Left colon (tissue), 2 donors: Measurements from ENCODE around the gene KCNK17. TPM values are rescaled to one million over a fixed set of nuclear protein-coding genes. Genes with fewer than 3 reads are reported as not detected.

Source experiments
- ATAC-seq: fragments of 200-7000 bp; cut with Tn5 transposase; one replicate; pipeline ENCODE4 v1.9.1; 2020; ENCODE audit warnings: mild to moderate bottlenecking, moderate library complexity
- DNase-seq, 2 donors: peaks; one replicate each; pipeline ENCODE4 v3.0.0-alpha.2; 2020
- intact Hi-C, 2 donors: fragments of 100-400 bp; cut with DNase I in 1 of 2; cut with micrococcal nuclease in 1 of 2; formaldehyde crosslinking; loops; one replicate each; pipeline versions ENCODE4 v1.11.2 to v1.14.0; 2022; cut with DNase I, micrococcal nuclease
- total RNA-seq, 2 donors: library from RNA; stranded (reverse); fragmentation: NEBNext Ultra II Directional; extraction: Animal tissue kit (Norgen Biotek cat#: 25700); gene quantifications; one replicate each; pipeline ENCODE4 v1.2.1, GENCODE V29; 2021
- donor health status: DM: no; HTN: no; CAD: no.
- donor health status: DM: yes; HTN: yes; CAD: no.

KCNK17 gene
- total RNA-seq, 2 donors from 2014 or later, result 0.14 to 0.18 TPM

DNA sequence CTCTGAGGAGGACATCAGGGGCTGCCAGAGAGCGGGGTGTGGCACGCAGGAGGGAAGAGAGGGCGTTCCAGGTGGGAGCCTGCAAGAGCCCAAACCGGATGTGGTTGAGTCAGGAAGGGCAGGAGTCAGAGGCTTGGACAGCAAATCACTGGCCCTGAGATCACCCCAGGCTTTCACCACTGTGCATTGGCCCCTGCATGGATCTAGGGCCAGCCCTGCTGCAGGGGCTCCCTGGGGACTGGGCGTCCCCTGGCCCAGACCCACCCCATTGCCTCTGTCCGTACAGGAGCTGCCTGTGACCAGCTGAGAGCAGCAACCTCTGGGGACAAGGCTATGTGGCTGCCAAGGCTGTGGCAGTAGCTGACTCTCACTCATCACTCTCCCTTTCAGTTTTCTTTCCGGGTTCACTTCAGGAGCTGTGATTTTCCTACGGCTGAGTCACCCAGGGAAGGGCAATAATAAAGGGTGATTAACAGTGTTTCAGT is 33.9 kb downstream of the KCNK17 start:
- peak; percentile 62 to 86 for DNase-seq
- ATAC-seq, result peak; percentile 78
- intact Hi-C loops, result no loop called here

DNA sequence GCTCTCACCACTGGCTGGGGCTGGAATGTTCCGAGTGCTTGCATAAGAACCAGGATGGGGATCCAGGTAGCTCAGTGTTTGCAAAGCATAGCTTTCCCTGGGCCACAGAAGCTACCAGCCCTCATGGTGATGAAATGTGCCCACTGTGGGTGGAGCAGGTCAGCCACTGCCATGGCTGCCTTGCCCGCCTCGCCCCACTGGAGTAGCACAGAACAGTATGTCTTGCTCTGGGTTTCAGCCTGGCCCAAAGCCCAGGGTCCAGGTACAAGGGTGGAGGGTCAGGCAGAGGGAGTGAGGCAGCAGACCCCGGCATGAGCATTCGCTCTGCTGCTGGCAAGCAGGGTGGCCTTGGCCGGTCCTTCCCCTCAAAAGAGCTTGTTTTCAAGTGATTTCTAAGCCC is 34.7 kb downstream of the KCNK17 start:
- intact Hi-C loops, result no loop called here
- peak in 1 of 2 donors; percentile 69 for DNase-seq
- peak; percentile 5 for ATAC-seq

DNA sequence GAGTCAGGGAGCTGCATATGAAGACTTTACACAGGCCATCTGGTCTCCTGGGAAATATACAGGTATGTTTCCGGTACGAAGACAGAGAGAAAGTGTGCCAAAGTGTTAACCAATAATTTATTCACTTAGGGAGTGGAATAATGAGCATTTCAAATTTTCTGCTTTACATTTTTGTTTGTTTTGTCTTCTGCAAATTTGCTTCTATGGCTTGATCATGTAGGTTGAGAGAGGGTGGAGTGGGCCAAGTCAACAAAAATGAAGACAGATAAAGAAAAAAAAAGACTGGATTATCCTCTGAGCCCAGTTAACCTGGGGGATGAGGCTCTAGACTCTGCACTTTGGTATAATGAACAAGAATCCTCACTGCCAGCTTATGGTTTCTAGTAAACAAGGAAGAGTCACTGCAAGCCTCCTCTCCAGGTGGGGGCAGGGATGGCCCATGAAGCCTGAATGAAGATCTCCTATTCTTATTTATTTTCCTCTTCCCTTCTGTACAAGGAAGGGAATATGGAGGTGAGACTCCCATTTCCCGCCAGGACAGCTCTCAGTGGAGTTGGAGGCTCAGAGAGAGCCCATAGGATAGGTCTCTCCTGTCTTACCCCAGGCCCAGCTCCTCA is 37.7 kb downstream of the KCNK17 start:
- ATAC-seq, result peak; percentile 50
- DNase-seq, result peak; percentile 42 to 49
- intact Hi-C loops, result no loop called here

DNA sequence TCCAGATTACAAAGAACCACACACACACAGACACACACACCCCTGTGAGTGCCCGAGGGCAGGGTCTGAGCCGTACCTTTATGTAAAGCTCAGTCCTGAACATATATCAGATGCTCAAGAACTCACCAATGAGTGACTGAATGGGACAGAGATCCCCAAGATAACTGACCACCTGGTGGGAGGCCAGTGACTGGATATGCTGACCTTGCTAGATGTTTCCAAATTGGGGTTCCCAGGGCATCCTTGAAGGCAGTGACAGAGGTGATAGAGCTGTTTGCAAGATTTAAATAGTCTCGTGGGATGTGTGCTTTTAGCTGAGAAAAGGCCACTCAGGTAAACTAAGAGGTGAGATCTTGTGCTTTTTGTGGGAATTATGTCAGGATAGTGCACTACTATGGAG is 39.3 kb downstream of the KCNK17 start:
- intact Hi-C loops, result no loop called here
- ATAC-seq (no peak), DNase-seq (no peak)

DNA sequence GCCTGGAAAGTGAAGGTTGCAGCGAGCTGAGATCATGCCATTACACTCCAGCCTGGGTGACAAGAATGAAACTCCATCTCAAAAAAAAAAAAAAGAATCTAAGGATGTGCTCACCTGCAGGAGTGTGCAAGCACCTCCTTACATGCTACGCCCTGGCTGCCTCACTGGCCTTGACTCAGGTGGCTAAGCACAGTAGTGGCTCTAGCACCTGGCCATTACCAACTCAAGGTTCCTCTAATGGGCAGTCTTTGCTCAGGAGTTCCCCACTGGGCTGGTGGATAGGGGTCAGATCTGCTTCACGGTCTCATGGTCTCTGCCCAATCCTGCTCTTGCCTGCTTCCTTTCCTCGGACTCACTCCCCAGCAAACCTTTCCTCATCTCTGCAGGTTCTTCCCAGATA is 39.7 kb downstream of the KCNK17 start:
- intact Hi-C loops, result no loop called here
- no peak for ATAC-seq
- DNase-seq, result no peak

DNA sequence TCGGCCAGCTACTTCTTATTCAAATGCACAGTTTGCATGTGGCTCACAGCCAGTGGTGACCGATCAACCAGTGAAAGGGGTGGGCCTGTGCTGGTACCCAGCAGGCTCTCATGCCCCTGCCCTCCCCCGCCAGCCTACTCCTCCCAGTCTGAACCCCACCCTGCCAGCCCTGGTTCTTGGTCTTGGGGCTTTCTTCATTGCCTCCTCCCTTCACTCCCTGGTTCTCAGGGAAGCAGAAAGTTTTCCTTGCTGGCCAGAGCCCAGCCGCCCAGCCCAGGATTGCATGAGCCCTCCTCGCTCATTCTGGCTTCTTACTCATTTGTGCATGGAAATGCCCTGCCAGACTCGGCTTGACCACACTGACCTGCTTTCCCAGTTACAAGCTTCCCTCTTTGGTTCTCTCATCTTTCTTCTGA is 40.8 kb downstream of the KCNK17 start:
- intact Hi-C loops, result no loop called here
- ATAC-seq, result peak; percentile 62
- DNase-seq, result peak; percentile 54 to 65

DNA sequence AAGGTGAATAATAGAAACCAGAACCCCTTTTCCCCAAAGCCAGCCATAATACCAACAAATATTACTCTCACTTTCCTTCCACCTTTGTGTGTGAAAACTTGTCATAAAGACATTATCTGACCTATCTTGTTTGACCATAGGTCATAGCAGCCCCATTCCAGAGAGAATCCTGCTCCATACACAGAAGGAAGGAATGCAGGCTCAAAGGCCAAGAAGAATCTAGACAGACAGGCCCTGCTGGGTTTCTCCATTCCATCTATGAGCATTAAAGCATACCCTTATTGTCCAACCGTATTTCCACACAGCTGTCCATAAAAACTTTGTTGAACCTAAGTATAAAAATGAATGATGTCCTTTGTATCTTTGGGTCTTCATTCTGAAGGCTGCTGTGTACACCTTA is 44.3 kb downstream of the KCNK17 start:
- intact Hi-C loops, result no loop called here
- DNase-seq (no peak), ATAC-seq (no peak)

DNA sequence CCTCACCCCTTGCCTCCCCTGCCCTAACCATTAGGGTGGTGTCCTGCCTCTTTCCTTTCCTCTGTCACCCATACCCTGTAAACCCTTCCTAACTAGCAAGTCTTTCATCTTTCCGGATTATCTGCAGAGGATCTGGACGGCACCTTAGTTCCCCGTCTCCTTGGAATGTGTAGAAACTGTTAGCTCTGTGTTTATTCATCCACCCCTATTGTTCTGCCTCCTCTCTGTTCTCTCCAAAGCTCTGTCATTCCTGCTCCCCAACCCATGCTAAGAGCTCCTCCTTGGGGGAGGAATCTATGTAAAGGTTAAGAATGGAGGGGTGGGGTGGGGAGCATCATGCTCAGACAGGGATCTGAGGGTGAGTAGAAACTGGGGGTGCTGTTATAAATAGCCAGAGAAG is 45.5 kb downstream of the KCNK17 start:
- intact Hi-C loops, result no loop called here

DNA sequence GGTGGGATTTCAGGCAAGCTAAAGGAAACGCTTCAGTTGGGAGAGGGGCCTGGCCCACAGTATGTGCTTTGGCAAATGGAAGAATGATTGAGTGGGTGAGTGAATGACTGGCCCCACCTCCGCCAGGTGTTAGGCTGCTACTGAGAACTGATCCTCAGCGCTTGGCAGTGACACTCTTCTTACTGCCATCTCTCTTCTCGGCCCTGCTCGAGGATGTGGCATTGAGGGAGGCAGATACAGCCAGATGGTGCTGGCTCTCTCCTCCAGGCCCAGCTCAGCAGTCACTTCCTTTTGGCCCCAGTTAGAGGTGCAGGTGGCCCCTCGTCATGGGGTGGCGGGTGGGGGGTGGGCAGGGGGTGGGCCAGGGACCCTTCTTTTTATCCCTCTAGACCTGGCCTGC is 46.0 kb downstream of the KCNK17 start:
- DNase-seq (no peak), ATAC-seq (no peak)
- intact Hi-C loops, result no loop called here

More for the DNA sequence above, 45.5 kb downstream of the KCNK17 start:
- no peak for ATAC-seq
- no peak for DNase-seq

DNA sequence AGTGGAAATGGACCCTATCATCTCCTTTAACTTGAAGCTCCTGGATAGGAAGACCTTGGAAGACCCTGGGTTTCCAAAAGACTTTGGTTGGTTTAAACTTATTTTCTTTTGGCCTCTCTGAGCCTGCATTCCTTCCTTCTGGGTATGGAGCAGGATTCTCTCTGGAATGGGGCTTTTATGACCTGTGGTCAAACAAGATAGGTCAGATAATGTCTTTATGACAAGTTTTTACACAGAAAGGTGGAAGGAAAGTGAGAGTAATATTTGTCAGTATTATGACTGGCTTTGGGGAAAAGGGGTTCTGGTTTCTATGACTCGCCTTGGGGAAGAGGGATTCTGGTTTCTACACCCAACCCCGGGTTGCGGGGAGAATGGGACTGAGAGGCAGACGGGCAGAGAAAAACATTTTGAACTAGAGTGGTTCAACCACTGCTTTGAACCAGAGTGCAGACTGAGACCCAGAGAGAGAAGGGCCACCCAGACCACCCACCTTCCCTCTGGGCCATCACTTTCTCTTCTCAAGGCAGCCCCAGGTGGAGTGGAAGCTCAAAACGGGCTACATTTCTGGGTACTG is 47.4 kb downstream of the KCNK17 start:
- DNase-seq (no peak), ATAC-seq (peak; percentile 1)
- intact Hi-C loops, result no loop called here

DNA sequence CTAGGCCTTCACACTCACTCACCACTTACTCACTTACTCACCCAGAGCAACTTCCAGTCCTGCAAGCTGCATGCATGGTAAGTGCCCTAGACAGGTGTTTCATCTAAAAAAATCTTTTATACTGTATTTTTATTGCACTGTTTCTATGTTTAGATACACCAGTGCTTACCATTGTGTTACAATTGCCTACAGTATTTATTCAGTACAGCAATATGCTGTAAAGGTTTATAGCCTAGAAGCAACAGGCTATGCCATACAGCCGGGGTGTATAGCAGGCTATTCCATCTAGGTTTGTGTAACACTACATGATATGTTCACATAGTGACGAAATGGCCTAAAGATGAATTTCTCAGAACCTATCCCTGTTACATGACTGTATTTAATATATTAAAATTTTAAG is 47.8 kb downstream of the KCNK17 start:
- intact Hi-C loops, result no loop called here
- DNase-seq (peak in 1 of 2 donors; percentile 64), ATAC-seq (peak; percentile 97)

DNA sequence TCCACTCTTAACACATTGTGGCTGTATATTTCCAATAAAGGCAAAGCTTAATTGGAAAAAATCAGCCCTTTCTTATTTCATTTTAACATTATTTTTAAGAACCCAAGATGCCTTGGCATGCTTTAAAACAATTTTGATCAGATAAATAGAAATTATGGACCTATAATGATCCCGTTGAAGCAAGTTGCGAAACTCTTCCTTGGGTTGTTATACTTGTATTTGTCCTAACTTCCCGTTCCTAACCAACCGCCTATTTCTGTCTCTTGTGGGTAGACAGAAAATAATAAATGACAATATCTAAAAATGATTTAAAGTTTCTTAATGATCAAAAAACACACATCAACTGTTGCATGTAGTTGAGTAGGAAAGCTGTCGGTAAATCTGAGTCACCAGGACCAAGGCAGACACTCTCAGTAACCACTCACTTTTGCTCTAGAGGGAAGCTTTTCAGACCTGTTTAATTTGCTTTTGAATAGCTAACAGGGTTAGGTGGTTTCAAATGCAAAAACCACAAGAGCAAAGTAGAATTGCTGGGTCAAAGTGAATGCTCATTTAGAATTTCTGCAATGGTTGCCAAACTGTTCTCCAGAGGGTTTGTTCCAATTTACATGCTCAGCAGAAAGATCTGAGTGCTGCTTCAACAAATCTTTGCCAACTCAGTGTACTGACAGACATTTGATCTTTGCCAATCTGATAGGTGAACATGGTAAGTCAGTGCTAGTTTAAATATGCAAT is 50.7 kb downstream of the KCNK17 start:
- DNase-seq (no peak), ATAC-seq (no peak)
- intact Hi-C loops, result no loop called here

DNA sequence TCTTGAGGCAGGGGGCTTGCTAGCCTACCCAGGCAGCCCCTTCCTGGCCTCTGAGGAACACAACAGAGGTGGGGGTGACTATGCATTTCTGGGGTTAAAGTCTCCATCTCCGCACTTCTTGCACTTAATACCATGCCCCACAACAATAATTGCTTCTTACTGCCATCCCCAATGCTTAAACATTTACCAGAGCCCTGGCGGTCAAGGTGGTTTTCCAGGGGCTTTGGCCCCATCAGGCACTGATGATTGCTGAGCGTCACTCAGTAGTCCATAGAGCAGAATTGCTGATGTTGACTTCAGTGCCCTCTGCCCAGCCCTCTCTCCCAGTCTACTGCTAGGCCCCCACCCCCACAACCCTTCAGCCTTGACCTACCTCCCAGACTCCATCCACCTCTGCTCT is 52.5 kb downstream of the KCNK17 start:
- intact Hi-C loops, result no loop called here
- DNase-seq (no peak), ATAC-seq (no peak)

DNA sequence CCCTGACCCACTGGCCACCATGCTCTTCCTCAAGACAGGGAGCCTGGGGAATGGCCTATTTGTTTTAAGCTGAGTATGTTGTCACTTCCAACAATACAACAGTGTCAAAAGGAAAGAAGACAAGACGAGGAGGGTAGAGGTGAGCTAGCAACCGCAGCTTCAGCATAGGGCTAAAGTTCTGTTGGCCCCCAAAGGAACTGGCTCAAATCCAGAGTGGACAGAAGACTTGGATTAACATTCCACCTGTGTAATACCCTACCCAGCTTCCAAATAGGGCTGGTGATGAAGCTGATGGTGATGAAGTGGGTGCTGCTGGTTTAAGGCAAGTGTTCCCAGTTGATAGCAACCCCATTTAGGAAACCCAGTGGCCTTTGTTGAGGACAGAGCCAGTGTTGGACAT is 53.3 kb downstream of the KCNK17 start:
- intact Hi-C loops, result no loop called here

DNA sequence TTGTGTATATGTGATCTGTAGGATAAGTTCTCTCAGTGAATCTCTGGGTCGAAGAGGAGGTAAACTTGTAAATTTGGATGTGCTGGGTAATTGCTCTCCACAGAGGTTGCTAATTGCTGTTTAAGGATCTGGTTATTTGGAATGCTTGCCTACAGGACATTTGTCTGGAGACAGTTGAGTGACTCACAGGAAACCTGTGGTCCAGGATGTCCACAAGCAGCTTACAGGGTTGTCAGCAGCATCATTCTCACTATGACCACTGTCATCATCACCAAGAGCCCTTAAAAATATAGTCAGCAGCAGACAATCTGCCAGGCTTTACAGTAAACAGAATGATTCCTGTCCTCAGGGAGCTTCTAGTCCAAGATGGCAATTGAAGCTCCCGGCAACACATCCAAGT is 53.8 kb downstream of the KCNK17 start:
- ATAC-seq (no peak), DNase-seq (no peak)
- intact Hi-C loops, result no loop called here

More for the DNA sequence above, 53.3 kb downstream of the KCNK17 start:
- ATAC-seq (no peak), DNase-seq (no peak)

DNA sequence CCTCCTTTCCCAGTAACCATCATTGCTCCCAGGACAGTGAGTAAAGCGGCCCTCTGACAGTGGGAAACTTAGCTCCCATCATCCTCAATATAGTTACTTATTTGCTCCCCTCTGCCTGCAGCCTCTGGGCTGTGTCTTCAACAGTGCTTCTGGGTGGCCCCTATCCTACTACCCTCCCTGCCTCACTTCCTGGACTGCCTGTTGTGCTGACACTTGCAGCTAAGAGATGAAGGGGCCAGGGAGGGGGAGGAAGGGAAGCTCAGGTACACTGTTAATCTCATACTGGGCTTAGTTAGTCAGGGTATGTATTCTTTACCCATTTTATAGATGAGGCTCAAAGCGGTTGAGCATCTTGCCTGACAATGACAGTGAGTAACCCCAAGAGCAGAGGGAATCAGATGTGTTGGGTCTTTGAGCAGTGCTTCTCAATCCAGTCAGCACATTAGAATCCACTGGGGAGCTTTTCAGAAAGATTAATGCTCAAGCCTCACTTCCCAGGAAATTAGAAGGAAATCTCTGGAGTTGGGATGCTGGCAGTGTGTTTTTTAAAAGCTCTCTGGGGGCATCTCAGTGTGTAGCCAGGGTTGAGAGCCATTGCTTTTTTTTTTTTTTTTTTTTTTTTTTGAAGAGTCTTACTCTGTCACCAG is 57.8 kb downstream of the KCNK17 start:
- no peak for ATAC-seq
- intact Hi-C loops, result no loop called here
- no peak for DNase-seq

DNA sequence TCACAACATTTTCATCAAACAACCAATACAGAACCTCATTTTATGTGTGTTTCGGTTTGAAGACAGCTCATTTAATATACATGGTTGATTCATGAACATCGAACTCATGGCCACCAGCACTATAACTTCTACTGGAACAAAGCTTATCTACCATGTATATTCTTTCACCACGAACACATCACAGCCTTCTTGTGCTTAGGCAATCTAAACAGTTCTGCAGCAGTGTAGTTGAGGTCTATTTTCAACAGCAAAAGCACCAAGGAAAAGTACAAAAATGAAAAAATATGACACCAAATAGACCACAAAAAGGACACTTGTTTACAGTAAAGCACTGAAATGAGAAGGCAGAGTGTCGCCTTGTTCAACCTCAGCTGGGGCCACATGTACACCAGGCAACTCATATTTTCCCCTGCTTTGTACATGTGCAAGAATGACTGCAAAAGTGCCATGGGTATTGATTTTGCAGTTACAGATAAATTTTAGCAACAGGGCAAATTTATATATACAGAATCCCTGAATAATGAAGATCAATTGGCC is 59.2 kb downstream of the KCNK17 start:
- intact Hi-C loops, result no loop called here
- no peak for DNase-seq
- ATAC-seq, result no peak

DNA sequence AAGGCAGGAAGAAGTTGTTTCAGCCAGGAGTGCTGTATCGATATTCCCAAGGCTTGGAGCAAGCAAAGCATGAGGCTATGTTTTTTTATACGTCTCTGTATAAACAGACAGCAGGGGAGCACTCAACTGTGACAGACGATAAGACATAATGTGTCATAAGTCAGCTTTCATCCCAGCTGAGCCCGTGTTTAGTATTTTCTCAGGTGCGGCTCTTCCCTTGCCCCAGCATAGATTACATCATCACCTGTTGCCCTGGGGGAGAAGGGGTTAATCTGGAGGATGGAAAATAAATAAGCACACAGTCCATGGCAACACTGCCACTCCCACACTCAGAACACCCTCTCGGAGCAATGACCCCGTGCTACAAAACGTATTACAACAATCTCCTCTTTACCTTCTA is 62.8 kb downstream of the KCNK17 start:
- DNase-seq (no peak), ATAC-seq (peak; percentile 92)

DNA sequence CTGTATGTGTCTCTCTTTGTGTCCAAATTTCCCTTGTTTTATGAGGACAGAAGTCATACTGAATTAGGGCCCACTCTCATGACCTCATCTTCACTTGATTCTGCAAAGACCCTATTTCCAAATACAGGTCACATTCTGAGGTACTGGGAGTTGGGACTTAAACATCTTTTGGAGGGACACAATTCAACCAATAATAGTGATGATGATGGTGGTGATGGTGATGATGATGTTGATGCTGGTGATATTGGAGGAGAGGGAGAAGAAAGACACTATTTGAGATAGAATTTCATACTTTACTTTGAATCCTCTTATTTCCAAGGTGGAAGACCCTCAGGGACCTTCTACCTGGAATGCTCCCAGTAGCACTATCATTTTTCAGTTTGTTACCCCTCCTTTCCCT is 63.7 kb downstream of the KCNK17 start:
- ATAC-seq, result no peak
- intact Hi-C loops, result no loop called here
- no peak for DNase-seq

More for the DNA sequence above, 62.8 kb downstream of the KCNK17 start:
- intact Hi-C loops, result no loop called here
